HepG2 (cell line): ENCODE results near the gene ERMAP. TPM values are rescaled to one million over a fixed set of nuclear protein-coding genes. Genes with fewer than 3 reads are reported as not detected.
A peak's percentile ranks its signal among the peaks of the same experiment; 100 is the strongest.

Experiments used
- KDM5A ChIP-seq: fragments of 200-600 bp; sonication (generic); IDR thresholded peaks from 2 replicates; pipeline ENCODE4 v1.7.0; 2018; ENCODE audit warnings: antibody characterized with exemption, mild to moderate bottlenecking, low read length, borderline replicate concordance
- MIXL1 ChIP-seq: IDR thresholded peaks from 2 replicates; pipeline ENCODE4 v1.6.1; 2016
- STAT5B ChIP-seq: sonication (generic); formaldehyde crosslinking; IDR thresholded peaks from 2 replicates; pipeline ENCODE4 v1.4.0; 2020; ENCODE audit warnings: missing genetic modification reagents
- TARDBP ChIP-seq: sonication (generic); formaldehyde crosslinking; IDR thresholded peaks from 2 replicates; pipeline ENCODE4 v1.8.0; 2022; ENCODE audit warnings: mild to moderate bottlenecking, missing genetic modification reagents
- ZMYM3 ChIP-seq: sonication (generic); formaldehyde crosslinking; IDR thresholded peaks from 2 replicates; pipeline ENCODE4 v1.5.1; 2020; ENCODE audit warnings: mild to moderate bottlenecking, missing genetic modification reagents
- ZNF292 ChIP-seq: sonication (generic); formaldehyde crosslinking; IDR thresholded peaks from 2 replicates; pipeline ENCODE4 v1.8.1; 2022; ENCODE audit warnings: mild to moderate bottlenecking, low read depth, missing genetic modification reagents, borderline replicate concordance
- ZNF547 ChIP-seq: sonication (generic); formaldehyde crosslinking; IDR thresholded peaks from 2 replicates; pipeline ENCODE4 v1.5.1; 2020; ENCODE audit warnings: mild to moderate bottlenecking, missing genetic modification reagents
- ZNF570 ChIP-seq: sonication (generic); formaldehyde crosslinking; IDR thresholded peaks from 2 replicates; pipeline ENCODE4 v1.4.0; 2020; ENCODE audit warnings: mild to moderate bottlenecking, missing genetic modification reagents, borderline replicate concordance
- ZNF777 ChIP-seq: sonication (generic); formaldehyde crosslinking; IDR thresholded peaks from 2 replicates; pipeline ENCODE4 v1.4.0; 2020; ENCODE audit warnings: missing genetic modification reagents
- ZNF839 ChIP-seq: sonication (generic); formaldehyde crosslinking; IDR thresholded peaks from 2 replicates; pipeline ENCODE4 v1.4.0; 2020; ENCODE audit warnings: missing genetic modification reagents, mild to moderate bottlenecking, borderline replicate concordance
- ZSCAN31 ChIP-seq: sonication (generic); formaldehyde crosslinking; IDR thresholded peaks from 2 replicates; pipeline ENCODE4 v1.5.0; 2020; ENCODE audit warnings: low read depth, mild to moderate bottlenecking, missing genetic modification reagents
- polyA plus RNA-seq, 8 experiments: library from polyadenylated mRNA; depleted of rRNA in 3 of 8; stranded (reverse) in 7 of 8; unstranded in 1 of 8; fragments of >200 nt; fragmentation: Illumina TruSeq in 4 of 8; extraction: Trizol in 4 of 8; gene quantifications; 2 replicates each; pipeline versions ENCODE4 v1.2.1 to v1.2.3, GENCODE V29; 2011 to 2016; ENCODE audit warnings: low read depth in 4 of 8, missing spikeins in 1 of 8, mixed read lengths in 1 of 8; ENCODE audit not compliant: insufficient read depth in 1 of 8
- total RNA-seq, 5 experiments: library from RNA; depleted of rRNA; stranded (reverse); fragments of >200 nt; fragmentation: Illumina TruSeq; extraction: Trizol; gene quantifications; 2 replicates each; pipeline ENCODE4 v1.2.3, GENCODE V29; 2016; ENCODE audit warnings: low read depth in 1 of 5
- TF ChIP-seq, protein P1 (sequence below): IDR thresholded peaks from 2 replicates; pipeline ENCODE4 v1.6.1; 2016; ENCODE audit warnings: mild to moderate bottlenecking
- TF ChIP-seq, protein P2 (sequence below): sonication (generic); formaldehyde crosslinking; IDR thresholded peaks from 2 replicates; pipeline ENCODE4 v1.4.0; 2020; ENCODE audit warnings: missing genetic modification reagents, borderline replicate concordance
- TF ChIP-seq, protein P3 (sequence below), 2 experiments: fragments of 450-650 bp in 1 of 2; sonication (generic) in 1 of 2; formaldehyde crosslinking in 1 of 2; IDR thresholded peaks; 2 replicates each; pipeline versions ENCODE4 v1.6.1 to v1.8.0; 2016 to 2022; ENCODE audit warnings: antibody characterized with exemption in 1 of 2, mild to moderate bottlenecking in 1 of 2, missing genetic modification reagents in 1 of 2

ERMAP gene
- total and polyA plus RNA-seq, 2 of the 13 experiments (the other 11 are each of a cell fraction or from before 2014, with no cell fraction given): 2.2 to 4.4 TPM

DNA sequence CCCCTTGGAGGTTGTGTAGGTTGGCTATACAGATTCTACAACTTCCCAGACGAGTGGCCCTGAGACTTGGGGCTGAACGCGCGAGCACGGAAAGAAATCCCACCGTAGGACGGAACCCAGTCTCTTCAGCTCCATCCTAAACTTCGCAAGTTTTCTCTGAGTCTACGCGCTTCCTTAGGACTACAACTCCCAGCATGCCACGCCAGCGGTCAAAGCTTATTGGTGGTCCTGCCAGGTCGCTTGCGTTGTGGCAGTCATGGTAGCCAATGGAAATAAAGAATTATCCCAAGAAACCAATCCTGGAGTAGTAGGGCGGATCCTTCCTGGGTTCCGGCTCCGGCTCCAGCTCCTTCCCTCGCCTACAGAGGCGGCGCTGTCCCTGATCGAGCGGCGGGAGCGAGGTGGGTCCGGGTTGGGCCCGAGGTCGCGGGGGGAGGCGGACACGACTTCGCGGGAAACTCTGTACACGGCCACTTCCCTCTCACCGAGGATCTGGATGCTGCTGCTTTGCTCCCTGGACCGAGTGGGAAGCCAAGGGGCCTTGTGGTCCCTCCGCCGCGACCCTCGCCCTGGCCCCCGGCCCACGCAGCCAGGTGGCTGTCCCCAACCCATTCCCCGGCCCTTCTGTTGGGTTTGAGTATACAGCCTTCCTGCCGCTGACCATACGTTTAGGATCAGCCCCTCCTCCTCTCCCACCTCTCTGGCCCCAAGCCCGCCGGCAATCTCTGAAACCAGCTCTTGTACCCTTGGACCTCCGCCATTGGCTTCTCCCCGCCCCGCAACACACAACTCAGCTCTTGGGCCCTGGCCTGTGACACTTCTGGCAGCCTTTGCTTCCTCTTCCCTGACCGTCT lies 29.6 kb downstream of the ERMAP start, which contains the start of gene ZNF691 (continued):
- TF ChIP-seq, protein P1, sequence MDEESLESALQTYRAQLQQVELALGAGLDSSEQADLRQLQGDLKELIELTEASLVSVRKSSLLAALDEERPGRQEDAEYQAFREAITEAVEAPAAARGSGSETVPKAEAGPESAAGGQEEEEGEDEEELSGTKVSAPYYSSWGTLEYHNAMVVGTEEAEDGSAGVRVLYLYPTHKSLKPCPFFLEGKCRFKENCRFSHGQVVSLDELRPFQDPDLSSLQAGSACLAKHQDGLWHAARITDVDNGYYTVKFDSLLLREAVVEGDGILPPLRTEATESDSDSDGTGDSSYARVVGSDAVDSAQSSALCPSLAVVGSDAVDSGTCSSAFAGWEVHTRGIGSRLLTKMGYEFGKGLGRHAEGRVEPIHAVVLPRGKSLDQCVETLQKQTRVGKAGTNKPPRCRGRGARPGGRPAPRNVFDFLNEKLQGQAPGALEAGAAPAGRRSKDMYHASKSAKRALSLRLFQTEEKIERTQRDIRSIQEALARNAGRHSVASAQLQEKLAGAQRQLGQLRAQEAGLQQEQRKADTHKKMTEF (CRISPR knock-in tag): peak; percentile 63
- TF ChIP-seq, protein P2, sequence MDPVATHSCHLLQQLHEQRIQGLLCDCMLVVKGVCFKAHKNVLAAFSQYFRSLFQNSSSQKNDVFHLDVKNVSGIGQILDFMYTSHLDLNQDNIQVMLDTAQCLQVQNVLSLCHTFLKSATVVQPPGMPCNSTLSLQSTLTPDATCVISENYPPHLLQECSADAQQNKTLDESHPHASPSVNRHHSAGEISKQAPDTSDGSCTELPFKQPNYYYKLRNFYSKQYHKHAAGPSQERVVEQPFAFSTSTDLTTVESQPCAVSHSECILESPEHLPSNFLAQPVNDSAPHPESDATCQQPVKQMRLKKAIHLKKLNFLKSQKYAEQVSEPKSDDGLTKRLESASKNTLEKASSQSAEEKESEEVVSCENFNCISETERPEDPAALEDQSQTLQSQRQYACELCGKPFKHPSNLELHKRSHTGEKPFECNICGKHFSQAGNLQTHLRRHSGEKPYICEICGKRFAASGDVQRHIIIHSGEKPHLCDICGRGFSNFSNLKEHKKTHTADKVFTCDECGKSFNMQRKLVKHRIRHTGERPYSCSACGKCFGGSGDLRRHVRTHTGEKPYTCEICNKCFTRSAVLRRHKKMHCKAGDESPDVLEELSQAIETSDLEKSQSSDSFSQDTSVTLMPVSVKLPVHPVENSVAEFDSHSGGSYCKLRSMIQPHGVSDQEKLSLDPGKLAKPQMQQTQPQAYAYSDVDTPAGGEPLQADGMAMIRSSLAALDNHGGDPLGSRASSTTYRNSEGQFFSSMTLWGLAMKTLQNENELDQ (CRISPR knock-in tag): no peak
- peak; percentile 55; the same call in 1 of the 2 replicates for TF ChIP-seq ZMYM3
- no peak; the same call in 1 of the 2 replicates for TF ChIP-seq ZSCAN31 (CRISPR knock-in tag)
- no peak for TF ChIP-seq STAT5B
- 0 out of 2 replicates have a peak, but pooled peaks have one; percentile 27 for TF ChIP-seq MIXL1 (CRISPR knock-in tag)
- TF ChIP-seq ZNF292: peak; percentile 69; the same call in 1 of the 2 replicates
- TF ChIP-seq, protein P3, sequence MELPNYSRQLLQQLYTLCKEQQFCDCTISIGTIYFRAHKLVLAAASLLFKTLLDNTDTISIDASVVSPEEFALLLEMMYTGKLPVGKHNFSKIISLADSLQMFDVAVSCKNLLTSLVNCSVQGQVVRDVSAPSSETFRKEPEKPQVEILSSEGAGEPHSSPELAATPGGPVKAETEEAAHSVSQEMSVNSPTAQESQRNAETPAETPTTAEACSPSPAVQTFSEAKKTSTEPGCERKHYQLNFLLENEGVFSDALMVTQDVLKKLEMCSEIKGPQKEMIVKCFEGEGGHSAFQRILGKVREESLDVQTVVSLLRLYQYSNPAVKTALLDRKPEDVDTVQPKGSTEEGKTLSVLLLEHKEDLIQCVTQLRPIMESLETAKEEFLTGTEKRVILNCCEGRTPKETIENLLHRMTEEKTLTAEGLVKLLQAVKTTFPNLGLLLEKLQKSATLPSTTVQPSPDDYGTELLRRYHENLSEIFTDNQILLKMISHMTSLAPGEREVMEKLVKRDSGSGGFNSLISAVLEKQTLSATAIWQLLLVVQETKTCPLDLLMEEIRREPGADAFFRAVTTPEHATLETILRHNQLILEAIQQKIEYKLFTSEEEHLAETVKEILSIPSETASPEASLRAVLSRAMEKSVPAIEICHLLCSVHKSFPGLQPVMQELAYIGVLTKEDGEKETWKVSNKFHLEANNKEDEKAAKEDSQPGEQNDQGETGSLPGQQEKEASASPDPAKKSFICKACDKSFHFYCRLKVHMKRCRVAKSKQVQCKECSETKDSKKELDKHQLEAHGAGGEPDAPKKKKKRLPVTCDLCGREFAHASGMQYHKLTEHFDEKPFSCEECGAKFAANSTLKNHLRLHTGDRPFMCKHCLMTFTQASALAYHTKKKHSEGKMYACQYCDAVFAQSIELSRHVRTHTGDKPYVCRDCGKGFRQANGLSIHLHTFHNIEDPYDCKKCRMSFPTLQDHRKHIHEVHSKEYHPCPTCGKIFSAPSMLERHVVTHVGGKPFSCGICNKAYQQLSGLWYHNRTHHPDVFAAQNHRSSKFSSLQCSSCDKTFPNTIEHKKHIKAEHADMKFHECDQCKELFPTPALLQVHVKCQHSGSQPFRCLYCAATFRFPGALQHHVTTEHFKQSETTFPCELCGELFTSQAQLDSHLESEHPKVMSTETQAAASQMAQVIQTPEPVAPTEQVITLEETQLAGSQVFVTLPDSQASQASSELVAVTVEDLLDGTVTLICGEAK (IDR thresholded peaks at IDR 0.05): peak; percentile 58; the same call in 1 of the 2 replicates
- TF ChIP-seq, protein P3 (CRISPR knock-in tag; IDR thresholded peaks at IDR 0.05): peak; percentile 25; the same call in 1 of the 2 replicates
- 0 out of 2 replicates have a peak, but pooled peaks have one; percentile 37 for TF ChIP-seq ZNF570 (CRISPR knock-in tag)
- TF ChIP-seq ZNF839 (CRISPR knock-in tag): no peak
- TF ChIP-seq TARDBP (CRISPR knock-in tag): peak; percentile 35; the same call in 1 of the 2 replicates
- TF ChIP-seq ZNF547 (CRISPR knock-in tag): 0 out of 2 replicates have a peak, but pooled peaks have one; percentile 60
- TF ChIP-seq KDM5A: no peak
- 0 out of 2 replicates have a peak, but pooled peaks have one; percentile 61 for TF ChIP-seq ZNF777 (CRISPR knock-in tag)
